Activated CD8-positive, alpha-beta memory T cell treated with anti-CD3 and anti-CD28 coated beads for 24 hours (primary cell): ENCODE measurements around the gene RAD52.

ENCODE experiments used
- DNase-seq: peaks from one replicate; pipeline ENCODE4 v3.0.0-alpha.2; 2020

Gene RAD52

DNA sequence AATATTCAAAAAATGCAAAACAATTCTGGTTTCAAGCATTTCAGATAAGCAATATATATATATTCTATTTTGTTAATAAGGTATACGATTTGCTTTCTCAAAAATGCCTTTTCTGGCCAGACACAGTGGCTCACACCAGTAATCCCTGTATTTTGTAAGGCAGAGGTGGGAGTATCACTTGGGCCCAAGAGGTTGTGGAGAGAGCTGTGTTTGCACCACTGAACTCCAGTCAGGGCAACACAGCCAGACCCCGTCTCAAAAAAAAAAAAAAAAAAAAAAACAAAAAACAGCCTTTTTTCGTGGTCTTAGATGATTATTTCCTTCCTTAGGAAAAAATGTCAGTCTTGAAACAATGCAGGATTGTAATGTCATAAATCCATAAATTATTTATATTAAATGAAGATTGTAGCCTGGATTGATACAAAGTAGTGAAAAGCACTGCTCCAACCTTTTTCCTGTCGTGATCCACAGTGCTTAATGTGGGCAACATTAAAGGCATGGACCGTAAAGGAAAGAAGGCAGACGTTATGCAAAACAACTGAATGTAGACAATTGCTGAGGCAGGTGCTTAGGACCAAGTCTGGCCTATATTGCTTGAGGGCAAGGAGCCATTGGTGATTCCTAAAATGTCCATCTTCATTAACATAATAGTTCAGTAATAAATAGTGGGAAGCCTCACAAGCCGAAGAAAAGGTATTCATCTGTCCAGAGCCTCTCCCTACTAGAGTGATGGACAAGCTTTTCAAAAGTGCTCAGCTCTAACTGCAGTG lies 36.8 kb downstream of the RAD52 start:
- no peak for DNase-seq

DNA sequence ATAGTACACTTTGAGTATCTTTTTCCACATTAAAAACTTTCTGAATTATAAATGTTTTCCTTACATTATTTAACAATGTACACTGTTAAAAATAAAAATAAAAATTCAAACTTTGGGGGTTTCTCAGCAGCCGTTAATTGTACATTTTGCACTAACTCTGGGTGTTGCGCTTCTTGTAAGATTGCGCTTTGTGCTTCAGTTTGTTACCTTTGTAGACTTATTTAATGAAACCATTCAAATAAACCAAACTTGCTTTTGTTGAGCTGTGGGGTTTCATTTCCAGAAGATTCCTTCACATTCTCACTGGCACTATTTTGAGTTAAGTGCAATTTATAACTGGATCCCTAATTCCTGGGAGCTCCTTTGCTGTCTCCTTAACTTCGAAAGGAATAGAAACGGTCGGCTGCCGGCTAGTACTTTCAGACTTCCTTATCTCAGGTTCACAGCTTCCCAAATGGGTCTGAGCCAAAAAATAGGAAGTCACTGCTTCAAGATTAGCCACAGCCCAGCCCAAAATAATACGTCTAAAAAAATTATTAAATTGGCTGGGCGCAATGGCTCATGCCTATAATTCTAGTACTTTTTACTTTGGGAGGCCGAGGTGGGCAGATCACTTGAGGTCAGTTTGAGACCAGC lies 38.2 kb downstream of the RAD52 start:
- no peak for DNase-seq

DNA sequence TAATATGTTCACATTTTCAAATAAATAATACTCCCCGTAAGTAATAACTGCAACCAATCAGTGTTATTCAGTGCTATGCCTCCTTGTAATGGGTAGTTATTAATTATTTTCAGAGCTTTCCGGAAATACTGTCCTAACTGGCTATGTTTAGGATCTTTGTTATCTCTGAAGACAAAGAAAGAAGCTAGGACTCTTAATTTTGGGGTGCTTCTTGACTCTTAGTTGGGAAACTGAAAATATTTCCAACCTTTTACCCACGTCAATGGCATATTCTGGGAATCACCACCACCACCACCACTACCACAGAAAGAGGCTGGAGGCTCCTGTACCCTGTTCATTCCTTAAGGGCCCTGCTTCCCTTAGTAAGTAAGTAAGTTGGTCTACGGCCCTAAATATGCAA lies 39.1 kb downstream of the RAD52 start:
- DNase-seq = no peak

DNA sequence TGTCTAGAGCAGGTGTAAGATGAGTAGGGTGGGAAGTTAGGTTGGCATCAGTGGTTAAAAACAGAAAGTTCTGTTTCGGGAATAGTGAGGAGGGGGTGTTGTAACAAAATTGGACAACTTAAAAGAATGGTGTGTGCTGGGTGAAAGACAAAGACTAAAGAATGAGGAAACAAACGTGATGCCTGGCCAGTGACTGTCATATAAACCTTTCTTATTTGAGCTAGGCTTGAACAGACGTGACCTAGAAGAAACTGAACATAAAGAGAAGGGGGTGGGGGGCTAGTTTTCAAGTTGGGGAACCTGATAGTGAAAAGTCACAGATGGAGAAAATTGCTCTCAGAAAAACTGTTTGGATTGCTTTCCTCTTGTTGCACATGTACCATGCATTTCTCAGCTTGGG lies 39.6 kb downstream of the RAD52 start:
- DNase-seq = no peak

DNA sequence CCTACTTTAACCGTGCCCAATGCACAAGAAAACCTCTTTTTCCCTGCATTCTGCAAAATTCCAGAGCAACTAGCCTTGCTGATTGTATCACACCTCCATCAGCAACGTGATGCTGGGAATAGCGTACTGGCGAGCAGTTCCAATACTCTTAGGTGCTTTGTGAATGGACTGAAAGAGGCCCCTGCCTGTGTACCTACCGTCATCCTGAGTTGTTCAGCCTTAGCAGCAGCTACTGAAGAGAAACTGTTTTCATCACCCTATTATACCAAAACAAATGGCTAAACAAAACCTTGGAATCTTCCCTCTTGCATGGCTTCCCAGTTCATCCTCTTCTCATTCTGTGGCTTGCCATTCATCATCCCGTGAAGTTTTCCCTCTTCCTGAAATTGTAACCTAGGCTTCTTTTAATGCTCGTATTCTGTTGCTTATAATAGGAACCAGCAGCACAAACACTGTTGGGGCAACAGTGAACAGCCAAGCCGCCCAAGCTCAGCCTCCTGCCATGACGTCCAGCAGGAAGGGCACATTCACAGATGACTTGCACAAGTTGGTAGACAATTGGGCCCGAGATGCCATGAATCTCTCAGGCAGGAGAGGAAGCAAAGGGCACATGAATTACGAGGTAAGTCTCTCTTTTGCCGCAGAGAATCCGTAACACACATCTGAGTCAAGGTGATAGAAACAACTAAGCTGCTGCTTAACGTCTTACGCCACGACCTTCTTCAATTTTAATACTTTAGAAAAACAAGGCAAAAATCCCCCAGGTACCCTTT lies 41.9 kb downstream of the RAD52 start:
- DNase-seq = no peak

DNA sequence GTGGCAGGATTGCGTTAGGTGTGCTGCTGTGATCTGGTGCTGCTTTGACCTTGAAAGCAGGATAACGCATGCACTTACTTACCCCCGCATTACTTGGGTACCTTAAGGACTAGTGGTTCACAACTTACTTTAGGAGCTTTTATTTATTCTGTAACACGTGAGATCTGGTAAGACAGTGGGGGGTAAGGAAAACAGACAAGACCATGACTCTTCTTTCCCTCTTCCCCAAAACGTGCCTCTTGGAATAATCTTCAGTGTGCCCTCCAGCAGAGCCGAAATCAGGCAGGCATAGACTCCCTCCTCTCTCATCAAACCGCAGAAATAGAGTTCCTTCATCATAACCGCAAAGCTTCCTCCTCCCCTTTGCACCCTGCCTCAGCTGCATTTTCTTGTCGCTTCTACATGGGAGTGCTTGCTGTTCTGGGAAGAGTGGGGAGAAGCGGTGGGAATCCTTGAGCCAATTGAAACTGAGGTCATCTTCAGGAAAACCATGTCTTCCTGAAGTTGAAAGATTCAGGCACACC lies 43.4 kb downstream of the RAD52 start:
- no peak for DNase-seq

DNA sequence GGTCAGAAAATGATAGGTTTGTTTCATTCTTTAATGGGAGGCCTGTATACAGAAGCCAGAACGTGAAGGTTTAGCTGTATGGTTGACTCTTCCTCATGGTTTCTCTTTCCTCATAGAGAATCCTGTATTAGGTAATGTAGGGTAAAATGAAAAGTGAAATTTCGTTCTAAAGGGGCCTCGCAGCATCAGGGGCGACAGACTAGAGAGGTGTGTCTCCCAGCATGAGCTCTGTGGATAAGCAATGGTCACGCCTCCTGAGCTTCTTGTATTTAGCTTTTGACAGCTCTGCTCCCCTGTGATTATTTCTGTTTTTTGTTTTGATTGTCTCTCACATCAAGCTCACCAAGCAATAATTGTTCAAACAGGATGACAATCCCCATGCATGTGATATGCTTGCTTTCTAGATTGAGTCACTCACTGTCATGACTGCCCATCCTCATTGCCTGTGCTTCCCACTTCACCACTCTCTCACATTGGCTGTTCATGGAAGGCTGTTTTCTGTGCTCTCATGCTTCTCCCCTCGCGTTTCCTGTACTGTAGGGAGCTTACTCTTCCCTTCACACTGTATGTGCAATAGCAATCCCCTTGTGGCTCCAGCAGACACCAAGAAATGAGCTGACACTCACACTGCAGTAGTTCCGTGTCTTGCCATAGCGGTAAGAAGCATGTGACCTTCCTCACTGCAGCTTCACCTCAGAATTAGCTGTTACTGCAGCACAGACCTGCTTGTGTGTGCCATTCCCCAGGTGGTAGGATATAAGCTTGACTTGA lies 44.0 kb downstream of the RAD52 start:
- DNase-seq = no peak

DNA sequence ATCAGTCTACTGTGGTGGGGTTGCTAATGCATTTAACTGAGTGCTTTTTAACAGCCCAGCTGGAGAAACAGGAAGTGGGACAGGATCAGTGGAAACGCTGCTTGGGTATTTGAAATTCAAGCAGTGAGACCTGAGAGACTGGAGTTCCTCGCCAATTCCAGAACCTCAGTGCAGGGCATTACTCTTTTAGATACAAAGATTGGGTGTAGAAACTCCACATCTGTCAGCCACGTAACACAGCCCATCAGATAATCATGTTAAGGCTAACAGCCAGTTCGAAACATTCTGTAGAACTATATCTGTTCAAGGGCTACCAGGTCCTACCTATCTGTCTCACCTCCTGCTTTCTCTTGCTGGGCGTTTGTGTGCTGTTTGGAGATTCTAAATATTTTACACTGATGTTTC lies 45.5 kb downstream of the RAD52 start:
- DNase-seq = no peak

DNA sequence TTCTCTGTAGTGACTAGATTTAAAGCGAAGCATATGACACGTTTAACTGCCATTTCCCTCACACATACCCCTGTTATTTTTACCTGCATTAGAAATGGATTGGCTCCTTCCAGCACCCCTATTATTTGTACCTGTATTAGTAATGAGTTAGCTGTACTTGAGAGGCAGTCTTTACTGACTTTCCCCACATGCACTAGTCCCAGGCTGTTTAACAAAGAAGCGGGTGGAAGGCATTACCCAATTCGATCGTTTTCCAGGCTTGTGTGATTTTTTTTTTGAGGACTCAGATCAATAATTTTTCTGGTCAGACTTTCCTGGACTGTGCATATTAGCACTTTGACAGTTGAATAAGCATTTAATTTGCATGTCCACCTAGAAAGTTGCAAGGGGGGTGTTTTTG lies 46.4 kb downstream of the RAD52 start:
- DNase-seq = no peak

DNA sequence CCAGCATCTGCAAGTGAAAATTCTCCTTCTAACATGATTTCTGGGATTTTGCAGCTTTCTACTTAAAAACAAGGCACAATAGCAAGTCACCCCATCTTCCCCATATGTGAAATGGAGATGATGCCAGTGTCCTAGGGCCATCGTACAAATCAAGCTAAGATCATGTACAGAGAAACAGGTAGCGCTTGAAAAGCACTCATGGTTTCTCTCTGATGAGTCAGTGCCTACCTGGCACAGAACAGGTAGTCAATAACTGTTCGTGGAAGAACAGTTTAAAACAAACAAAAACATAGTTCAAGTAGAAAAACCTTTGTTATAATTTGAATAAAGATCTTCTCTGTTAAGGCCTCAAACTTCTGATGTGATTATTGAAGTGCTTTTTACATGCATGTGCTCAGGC lies 46.9 kb downstream of the RAD52 start:
- no peak for DNase-seq

DNA sequence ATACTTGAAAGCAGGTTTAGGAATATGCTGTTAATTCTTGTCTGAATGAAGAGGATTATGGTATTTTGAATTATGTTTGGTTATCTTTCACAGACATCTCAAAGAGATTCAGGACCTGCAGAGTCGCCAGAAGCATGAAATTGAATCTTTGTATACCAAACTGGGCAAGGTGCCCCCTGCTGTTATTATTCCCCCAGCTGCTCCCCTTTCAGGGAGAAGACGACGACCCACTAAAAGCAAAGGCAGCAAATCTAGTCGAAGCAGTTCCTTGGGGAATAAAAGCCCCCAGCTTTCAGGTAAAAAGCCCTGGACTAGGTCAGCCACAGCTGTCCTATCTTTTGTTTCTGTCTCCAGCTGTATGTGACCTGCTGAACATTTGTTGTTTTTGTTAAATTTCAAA lies 52.1 kb downstream of the RAD52 start:
- DNase-seq = no peak

DNA sequence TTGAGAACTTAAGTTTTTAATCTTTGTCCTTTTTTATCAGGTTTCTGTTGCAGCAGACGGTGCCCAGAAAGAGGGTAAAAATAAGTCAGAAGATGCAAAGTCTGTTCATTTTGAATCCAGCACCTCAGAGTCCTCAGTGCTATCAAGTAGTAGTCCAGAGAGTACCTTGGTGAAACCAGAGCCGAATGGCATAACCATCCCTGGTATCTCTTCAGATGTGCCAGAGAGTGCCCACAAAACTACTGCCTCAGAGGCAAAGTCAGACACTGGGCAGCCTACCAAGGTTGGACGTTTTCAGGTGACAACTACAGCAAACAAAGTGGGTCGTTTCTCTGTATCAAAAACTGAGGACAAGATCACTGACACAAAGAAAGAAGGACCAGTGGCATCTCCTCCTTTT lies 53.5 kb downstream of the RAD52 start:
- DNase-seq = no peak

DNA sequence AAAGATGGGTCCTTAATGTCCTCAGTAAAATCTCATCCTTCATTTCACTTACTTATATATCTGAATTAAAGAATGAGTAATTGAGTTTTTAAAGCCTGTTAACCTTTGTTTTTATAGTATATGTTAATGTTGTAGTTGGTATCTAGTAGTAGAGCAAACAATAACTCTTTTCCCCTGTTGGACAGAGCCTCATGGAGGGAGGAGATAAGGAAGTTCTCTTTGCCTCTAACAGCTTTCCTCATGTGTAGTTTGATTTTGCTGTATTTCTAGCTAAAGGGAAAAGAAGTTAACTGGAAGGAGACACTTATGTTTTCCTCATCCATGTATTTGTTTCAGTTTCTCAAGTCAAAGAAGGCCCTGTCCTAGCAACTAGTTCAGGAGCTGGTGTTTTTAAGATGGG lies 55.3 kb downstream of the RAD52 start:
- no peak for DNase-seq

DNA sequence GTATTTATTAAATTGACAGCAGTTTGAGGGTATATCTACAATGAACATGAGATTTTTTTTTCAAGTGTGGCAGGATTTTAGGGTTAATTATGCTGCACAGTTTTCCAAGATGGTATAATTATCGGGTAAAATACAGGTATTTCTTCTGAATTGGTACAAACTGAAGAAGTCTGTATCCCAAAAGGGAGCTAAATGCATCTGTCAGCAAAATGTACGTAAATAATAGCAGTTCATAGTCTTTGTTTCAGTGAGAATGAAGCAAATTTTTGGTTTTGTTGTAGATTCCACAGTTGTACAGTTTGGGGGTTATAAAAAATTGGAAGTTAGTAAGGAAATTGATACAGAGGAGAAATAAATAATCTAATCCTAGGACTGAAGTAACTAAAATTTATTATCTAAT lies 63.3 kb downstream of the RAD52 start:
- no peak for DNase-seq

DNA sequence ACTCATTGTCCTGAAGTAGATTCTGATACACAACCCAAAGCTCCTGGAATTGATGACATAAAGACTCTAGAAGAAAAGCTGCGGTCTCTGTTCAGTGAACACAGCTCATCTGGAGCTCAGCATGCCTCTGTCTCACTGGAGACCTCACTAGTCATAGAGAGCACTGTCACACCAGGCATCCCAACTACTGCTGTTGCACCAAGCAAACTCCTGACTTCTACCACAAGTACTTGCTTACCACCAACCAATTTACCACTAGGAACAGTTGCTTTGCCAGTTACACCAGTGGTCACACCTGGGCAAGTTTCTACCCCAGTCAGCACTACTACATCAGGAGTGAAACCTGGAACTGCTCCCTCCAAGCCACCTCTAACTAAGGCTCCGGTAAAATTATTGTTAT lies 63.8 kb downstream of the RAD52 start:
- no peak for DNase-seq

DNA sequence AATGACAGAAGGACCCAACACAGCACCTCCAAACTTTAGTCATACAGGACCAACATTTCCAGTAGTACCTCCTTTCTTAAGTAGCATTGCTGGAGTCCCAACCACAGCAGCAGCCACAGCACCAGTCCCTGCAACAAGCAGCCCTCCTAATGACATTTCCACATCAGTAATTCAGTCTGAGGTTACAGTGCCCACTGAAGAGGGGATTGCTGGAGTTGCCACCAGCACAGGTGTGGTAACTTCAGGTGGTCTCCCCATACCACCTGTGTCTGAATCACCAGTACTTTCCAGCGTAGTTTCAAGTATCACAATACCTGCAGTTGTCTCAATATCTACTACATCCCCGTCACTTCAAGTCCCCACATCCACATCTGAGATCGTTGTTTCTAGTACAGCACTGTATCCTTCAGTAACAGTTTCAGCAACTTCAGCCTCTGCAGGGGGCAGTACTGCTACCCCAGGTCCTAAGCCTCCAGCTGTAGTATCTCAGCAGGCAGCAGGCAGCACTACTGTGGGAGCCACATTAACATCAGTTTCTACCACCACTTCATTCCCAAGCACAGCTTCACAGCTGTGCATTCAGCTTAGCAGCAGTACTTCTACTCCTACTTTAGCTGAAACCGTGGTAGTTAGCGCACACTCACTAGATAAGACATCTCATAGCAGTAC lies 64.6 kb downstream of the RAD52 start:
- DNase-seq = no peak

DNA sequence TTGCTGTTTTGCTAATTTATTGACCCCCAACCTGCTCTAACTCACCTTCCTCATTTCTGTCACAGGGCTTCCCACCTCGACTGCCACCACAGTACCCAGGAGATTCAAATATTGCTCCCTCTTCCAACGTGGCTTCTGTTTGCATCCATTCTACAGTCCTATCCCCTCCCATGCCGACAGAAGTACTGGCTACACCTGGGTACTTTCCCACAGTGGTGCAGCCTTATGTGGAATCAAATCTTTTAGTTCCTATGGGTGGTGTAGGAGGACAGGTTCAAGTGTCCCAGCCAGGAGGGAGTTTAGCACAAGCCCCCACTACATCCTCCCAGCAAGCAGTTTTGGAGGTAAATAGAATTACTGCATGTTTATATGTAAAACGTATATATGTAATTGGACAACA lies 68.8 kb downstream of the RAD52 start:
- DNase-seq = no peak

DNA sequence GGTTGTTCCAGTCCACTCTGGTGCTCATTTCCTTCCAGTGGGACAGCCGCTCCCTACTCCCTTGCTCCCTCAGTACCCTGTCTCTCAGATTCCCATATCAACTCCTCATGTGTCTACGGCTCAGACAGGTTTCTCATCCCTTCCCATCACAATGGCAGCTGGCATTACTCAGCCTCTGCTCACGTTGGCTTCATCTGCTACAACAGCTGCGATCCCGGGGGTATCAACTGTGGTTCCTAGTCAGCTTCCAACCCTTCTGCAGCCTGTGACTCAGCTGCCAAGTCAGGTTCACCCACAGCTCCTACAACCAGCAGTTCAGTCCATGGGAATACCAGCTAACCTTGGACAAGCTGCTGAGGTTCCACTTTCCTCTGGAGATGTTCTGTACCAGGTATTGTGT lies 69.9 kb downstream of the RAD52 start:
- no peak for DNase-seq

DNA sequence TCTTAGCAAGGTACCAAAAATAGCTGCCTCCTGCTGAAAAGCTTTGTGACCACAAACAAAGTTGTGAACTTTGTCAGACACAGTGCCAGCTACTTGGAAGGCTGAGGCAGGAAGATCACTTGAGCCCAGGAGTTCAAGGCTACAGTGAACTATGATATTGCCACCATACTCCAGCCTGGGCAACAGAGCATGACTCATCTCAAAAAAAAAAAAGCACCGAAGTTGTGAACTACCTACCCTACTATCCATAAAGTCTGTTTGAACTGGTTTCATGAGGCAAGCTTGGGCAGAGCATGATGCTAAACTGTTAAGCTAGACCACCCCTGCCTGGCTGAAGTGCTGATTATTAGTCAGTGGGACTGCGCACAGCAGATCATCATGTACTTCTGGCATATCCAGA lies 75.5 kb downstream of the RAD52 start:
- DNase-seq = no peak

DNA sequence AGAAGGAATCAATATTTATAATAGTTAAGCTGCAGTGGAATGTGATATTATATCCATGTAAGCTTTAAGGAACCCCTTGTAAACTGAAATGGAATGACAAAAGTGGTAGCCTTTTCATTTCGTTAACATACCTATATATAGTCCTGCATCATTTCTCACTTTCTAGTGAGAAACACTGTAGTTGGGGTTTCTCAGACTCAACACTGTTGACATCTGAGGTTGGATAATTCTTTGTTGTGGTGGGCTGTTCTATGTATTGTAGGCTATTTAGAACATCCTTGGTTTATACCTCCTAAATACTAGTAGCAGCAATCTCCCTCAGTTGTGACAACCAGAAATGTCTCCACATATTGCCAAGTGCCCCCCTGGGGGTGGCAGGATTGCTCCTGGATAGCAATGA lies 79.1 kb downstream of the RAD52 start:
- no peak for DNase-seq

DNA sequence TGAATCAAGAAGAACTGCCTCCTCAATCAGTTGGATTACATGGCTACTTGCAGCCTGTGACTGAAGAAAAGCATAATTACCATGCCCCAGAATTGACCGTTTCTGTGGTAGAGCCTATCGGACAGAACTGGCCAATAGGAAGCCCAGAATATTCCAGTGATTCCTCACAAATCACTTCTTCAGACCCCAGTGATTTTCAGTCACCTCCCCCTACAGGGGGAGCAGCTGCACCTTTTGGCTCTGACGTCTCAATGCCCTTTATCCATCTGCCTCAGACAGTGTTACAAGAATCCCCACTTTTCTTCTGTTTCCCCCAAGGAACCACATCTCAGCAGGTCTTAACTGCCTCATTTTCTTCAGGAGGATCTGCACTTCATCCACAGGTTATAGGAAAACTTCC lies 80.8 kb downstream of the RAD52 start:
- DNase-seq = no peak

DNA sequence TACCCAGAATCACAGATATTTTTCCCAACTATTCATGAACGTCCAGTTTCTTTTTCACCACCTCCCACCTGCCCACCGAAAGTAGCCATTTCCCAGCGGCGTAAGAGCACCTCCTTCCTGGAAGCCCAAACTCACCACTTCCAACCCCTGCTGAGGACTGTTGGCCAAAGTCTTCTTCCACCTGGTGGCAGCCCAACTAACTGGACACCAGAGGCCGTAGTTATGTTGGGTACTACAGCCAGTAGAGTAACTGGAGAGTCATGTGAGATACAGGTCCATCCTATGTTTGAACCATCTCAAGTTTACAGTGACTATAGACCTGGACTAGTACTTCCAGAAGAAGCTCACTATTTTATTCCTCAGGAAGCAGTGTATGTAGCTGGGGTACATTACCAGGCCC lies 81.6 kb downstream of the RAD52 start:
- DNase-seq = no peak

DNA sequence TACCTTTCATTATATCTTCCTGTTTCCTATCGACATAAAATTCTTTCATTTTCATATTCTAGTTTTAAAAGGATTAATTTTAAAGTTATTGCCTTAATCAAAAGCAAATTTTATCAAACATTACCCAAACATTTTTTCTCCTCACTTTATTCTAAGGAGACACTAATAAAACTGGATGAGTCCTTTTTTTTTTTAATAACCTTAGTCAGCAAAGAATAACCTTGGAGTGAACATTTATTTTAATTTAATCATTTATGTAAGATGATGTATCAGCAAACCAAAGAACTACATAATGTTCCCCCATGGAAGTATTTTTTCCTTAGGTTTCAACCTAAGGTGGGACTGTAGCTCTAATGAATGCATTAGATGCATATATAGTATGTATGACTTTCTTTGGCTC lies 83.9 kb downstream of the RAD52 start:
- DNase-seq = no peak
